Measurements from ENCODE around the gene REV3L.
"Not testable (repeated sequence)": the region's sequence is repeated elsewhere in the genome, so short reads cannot be mapped to it uniquely, and the experiment has no call there.

REV3L gene
- total RNA-seq: 82.3 to 111 reads per million in 2 donors

- peak; percentile 85 for DNase-seq
These were observed at the start of gene REV3L for GRCh38 chr6:111482959-111483735. Gene REV3L, minus strand, starts transcription at chr6:111483218. Its CDS starts 330 bp downstream, at chr6:111482888.

- no peak for DNase-seq
These were observed 48.2 kb upstream of the REV3L start for GRCh38 chr6:111531185-111531584.

GRCh38 chr6:111530667-111531066 lies 47.6 kb upstream of the REV3L start:
- DNase-seq: no peak

GRCh38 chr6:111530218-111530617 lies 47.2 kb upstream of the REV3L start:
- DNase-seq: no peak

GRCh38 chr6:111527367-111527766 lies 44.3 kb upstream of the REV3L start:
- no peak for DNase-seq

GRCh38 chr6:111524735-111525134 lies 41.7 kb upstream of the REV3L start:
- no peak for DNase-seq

- DNase-seq: no peak
These were observed 41.2 kb upstream of the REV3L start for GRCh38 chr6:111524252-111524651.

GRCh38 chr6:111523484-111524167 lies 40.6 kb upstream of the REV3L start:
- no peak for DNase-seq

- no peak for DNase-seq
These were observed 39.5 kb upstream of the REV3L start for GRCh38 chr6:111522393-111523020.

GRCh38 chr6:111521497-111522270 lies 38.7 kb upstream of the REV3L start:
- DNase-seq: no peak

GRCh38 chr6:111520524-111520923 lies 37.5 kb upstream of the REV3L start:
- no peak for DNase-seq

- no peak for DNase-seq
These were observed 34.9 kb upstream of the REV3L start for GRCh38 chr6:111517965-111518364.

- DNase-seq: no peak
These were observed 32.2 kb upstream of the REV3L start for GRCh38 chr6:111515259-111515658.

- not testable (repeated sequence) for DNase-seq
These were observed 31.5 kb upstream of the REV3L start for GRCh38 chr6:111514531-111514930.

- DNase-seq: not testable (repeated sequence)
These were observed 24.2 kb upstream of the REV3L start for GRCh38 chr6:111507219-111507618.

GRCh38 chr6:111505498-111505897 lies 22.5 kb upstream of the REV3L start:
- DNase-seq: not testable (repeated sequence)

- DNase-seq: no peak
These were observed 20.6 kb upstream of the REV3L start for GRCh38 chr6:111503660-111504059.

- no peak for DNase-seq
These were observed 20.2 kb upstream of the REV3L start for GRCh38 chr6:111503194-111503593.

- DNase-seq: no peak
These were observed 19.1 kb upstream of the REV3L start for GRCh38 chr6:111502154-111502553.

GRCh38 chr6:111499269-111499793 lies 16.3 kb upstream of the REV3L start:
- DNase-seq: no peak

GRCh38 chr6:111494951-111495635 lies 12.1 kb upstream of the REV3L start:
- no peak for DNase-seq

- no peak for DNase-seq
These were observed 9.5 kb upstream of the REV3L start for GRCh38 chr6:111492499-111492898.

Measured in T-helper 9 cell (primary cell).